HUES6 (cell line): ENCODE data around the gene HEXIM1.

Experiments
- H3K27ac ChIP-seq: 2 replicates; pipeline ENCODE4 v1.7.0; 2013; ENCODE audit warnings: low read depth, mild to moderate bottlenecking, low read length, inconsistent platforms
- H3K27me3 ChIP-seq: 2 replicates; pipeline ENCODE4 v1.6.1; 2013; ENCODE audit warnings: low read length; ENCODE audit not compliant: control insufficient read depth, insufficient read depth
- H3K36me3 ChIP-seq: 2 replicates; pipeline ENCODE4 v1.6.1; 2013; ENCODE audit warnings: low read length; ENCODE audit not compliant: control insufficient read depth, insufficient read depth
- H3K4me1 ChIP-seq: 2 replicates; pipeline ENCODE4 v1.6.1; 2013; ENCODE audit warnings: low read length; ENCODE audit not compliant: control insufficient read depth, insufficient read depth
- H3K4me3 ChIP-seq: 2 replicates; pipeline ENCODE4 v1.5.1; 2013; ENCODE audit warnings: low read depth, low read length
- H3K9ac ChIP-seq: one replicate; pipeline ENCODE4 v1.6.1; 2013; ENCODE audit warnings: mild to moderate bottlenecking, low read length
- H3K9me3 ChIP-seq: 2 replicates; pipeline ENCODE4 v1.6.1; 2013; ENCODE audit warnings: low read depth, low read length; ENCODE audit not compliant: control insufficient read depth, insufficient read depth

The HEXIM1 gene

GRCh38 chr17:45168991-45169752 lies 20.9 kb downstream of the HEXIM1 start:
- H3K9ac ChIP-seq, result no peak overlapping the region
- H3K4me1 ChIP-seq, result peaks cover 36% of the 10 kb centered on the region
- no peak overlapping the region for H3K4me3 ChIP-seq

GRCh38 chr17:45170280-45170930 lies 22.1 kb downstream of the HEXIM1 start:
- Histone ChIP-seq H3K27me3 (no peaks in the 10 kb centered on the region), H3K9me3 (no peaks in the 10 kb centered on the region), H3K4me1 (peaks cover 36% of the 10 kb centered on the region), H3K36me3 (0 out of 2 replicates have a peak, but pooled peaks cover 4% of the 10 kb centered on the region), H3K9ac (peak overlapping the region; percentile 50), H3K4me3 (no peak overlapping the region), H3K27ac (no peak overlapping the region)

More at GRCh38 chr17:45168991-45169752, 20.9 kb downstream of the HEXIM1 start:
- H3K36me3 ChIP-seq, result peaks cover 7% of the 10 kb centered on the region; the same call in 1 of the 2 replicates
- H3K27me3 ChIP-seq, result no peaks in the 10 kb centered on the region
- no peaks in the 10 kb centered on the region for H3K9me3 ChIP-seq
- no peak overlapping the region for H3K27ac ChIP-seq

GRCh38 chr17:45170931-45171337 lies 22.7 kb downstream of the HEXIM1 start:
- Histone ChIP-seq H3K27me3 (no peaks in the 10 kb centered on the region), H3K4me1 (peaks cover 39% of the 10 kb centered on the region), H3K9me3 (no peaks in the 10 kb centered on the region), H3K36me3 (0 out of 2 replicates have a peak, but pooled peaks cover 4% of the 10 kb centered on the region), H3K9ac (peak overlapping the region; percentile 50), H3K27ac (peak overlapping the region; percentile 50; the same call in 1 of the 2 replicates), H3K4me3 (no peak overlapping the region)

GRCh38 chr17:45171338-45172231 lies 23.3 kb downstream of the HEXIM1 start:
- 0 out of 2 replicates have a peak, but pooled peaks cover 4% of the 10 kb centered on the region for H3K36me3 ChIP-seq
- H3K27ac ChIP-seq, result peak overlapping the region; percentile 50
- no peaks in the 10 kb centered on the region for H3K9me3 ChIP-seq
- peak overlapping the region; percentile 61 for H3K9ac ChIP-seq
- no peaks in the 10 kb centered on the region for H3K27me3 ChIP-seq
- H3K4me1 ChIP-seq, result peaks cover 43% of the 10 kb centered on the region
- H3K4me3 ChIP-seq, result peak overlapping the region; percentile 22; the same call in 1 of the 2 replicates

- H3K36me3 ChIP-seq, result 0 out of 2 replicates have a peak, but pooled peaks cover 4% of the 10 kb centered on the region
- H3K9ac ChIP-seq, result peak overlapping the region; percentile 61
- peak overlapping the region; percentile 50 for H3K27ac ChIP-seq
- no peaks in the 10 kb centered on the region for H3K27me3 ChIP-seq
- no peaks in the 10 kb centered on the region for H3K9me3 ChIP-seq
- peaks cover 43% of the 10 kb centered on the region for H3K4me1 ChIP-seq
- H3K4me3 ChIP-seq, result 0 out of 2 replicates have a peak overlapping the region, but pooled peaks have one; percentile 9
Measured at GRCh38 chr17:45172232-45172540, 23.9 kb downstream of the HEXIM1 start.

- peaks cover 43% of the 10 kb centered on the region for H3K4me1 ChIP-seq
- H3K27ac ChIP-seq, result peak overlapping the region; percentile 50
- peak overlapping the region; percentile 18 for H3K9ac ChIP-seq
- H3K27me3 ChIP-seq, result no peaks in the 10 kb centered on the region
- H3K9me3 ChIP-seq, result no peaks in the 10 kb centered on the region
- H3K36me3 ChIP-seq, result 0 out of 2 replicates have a peak, but pooled peaks cover 4% of the 10 kb centered on the region
- H3K4me3 ChIP-seq, result no peak overlapping the region
Measured at GRCh38 chr17:45172541-45173286, 24.4 kb downstream of the HEXIM1 start.

- Histone ChIP-seq H3K4me1 (peaks cover 31% of the 10 kb centered on the region), H3K4me3 (no peak overlapping the region), H3K27me3 (no peaks in the 10 kb centered on the region), H3K36me3 (no peaks in the 10 kb centered on the region), H3K9me3 (no peaks in the 10 kb centered on the region), H3K27ac (no peak overlapping the region), H3K9ac (no peak overlapping the region)
Measured at GRCh38 chr17:45175759-45176115, 27.5 kb downstream of the HEXIM1 start.

- Histone ChIP-seq H3K36me3 (no peaks in the 10 kb centered on the region), H3K4me3 (no peak overlapping the region), H3K9me3 (no peaks in the 10 kb centered on the region), H3K27me3 (no peaks in the 10 kb centered on the region), H3K9ac (no peak overlapping the region), H3K27ac (no peak overlapping the region), H3K4me1 (peaks cover 13% of the 10 kb centered on the region)
Measured at GRCh38 chr17:45177563-45177962, 29.3 kb downstream of the HEXIM1 start.

GRCh38 chr17:45184144-45184543 lies 35.9 kb downstream of the HEXIM1 start:
- Histone ChIP-seq H3K9ac (no peak overlapping the region), H3K27ac (no peak overlapping the region)

GRCh38 chr17:45186801-45187354 lies 38.6 kb downstream of the HEXIM1 start:
- H3K36me3 ChIP-seq, result no peaks in the 10 kb centered on the region
- H3K4me3 ChIP-seq, result no peak overlapping the region
- no peak overlapping the region for H3K27ac ChIP-seq
- H3K27me3 ChIP-seq, result no peaks in the 10 kb centered on the region
- H3K9me3 ChIP-seq, result no peaks in the 10 kb centered on the region
- no peaks in the 10 kb centered on the region for H3K4me1 ChIP-seq
- H3K9ac ChIP-seq, result no peak overlapping the region

More at GRCh38 chr17:45184144-45184543, 35.9 kb downstream of the HEXIM1 start:
- no peak overlapping the region for H3K4me3 ChIP-seq
- no peaks in the 10 kb centered on the region for H3K36me3 ChIP-seq
- H3K27me3 ChIP-seq, result no peaks in the 10 kb centered on the region
- no peaks in the 10 kb centered on the region for H3K4me1 ChIP-seq
- no peaks in the 10 kb centered on the region for H3K9me3 ChIP-seq
